GM21619 (cell line): ENCODE measurements around the gene EIF2A.
"Not testable (repeated sequence)": the region's sequence is repeated elsewhere in the genome, so short reads cannot be mapped to it uniquely, and the experiment has no call there.

Experiments
- ATAC-seq: cut with Tn5 transposase; IDR thresholded peaks from one replicate; pipeline ENCODE4 v1.9.1; 2021; ENCODE audit not compliant: unreplicated experiment

Gene EIF2A

DNA sequence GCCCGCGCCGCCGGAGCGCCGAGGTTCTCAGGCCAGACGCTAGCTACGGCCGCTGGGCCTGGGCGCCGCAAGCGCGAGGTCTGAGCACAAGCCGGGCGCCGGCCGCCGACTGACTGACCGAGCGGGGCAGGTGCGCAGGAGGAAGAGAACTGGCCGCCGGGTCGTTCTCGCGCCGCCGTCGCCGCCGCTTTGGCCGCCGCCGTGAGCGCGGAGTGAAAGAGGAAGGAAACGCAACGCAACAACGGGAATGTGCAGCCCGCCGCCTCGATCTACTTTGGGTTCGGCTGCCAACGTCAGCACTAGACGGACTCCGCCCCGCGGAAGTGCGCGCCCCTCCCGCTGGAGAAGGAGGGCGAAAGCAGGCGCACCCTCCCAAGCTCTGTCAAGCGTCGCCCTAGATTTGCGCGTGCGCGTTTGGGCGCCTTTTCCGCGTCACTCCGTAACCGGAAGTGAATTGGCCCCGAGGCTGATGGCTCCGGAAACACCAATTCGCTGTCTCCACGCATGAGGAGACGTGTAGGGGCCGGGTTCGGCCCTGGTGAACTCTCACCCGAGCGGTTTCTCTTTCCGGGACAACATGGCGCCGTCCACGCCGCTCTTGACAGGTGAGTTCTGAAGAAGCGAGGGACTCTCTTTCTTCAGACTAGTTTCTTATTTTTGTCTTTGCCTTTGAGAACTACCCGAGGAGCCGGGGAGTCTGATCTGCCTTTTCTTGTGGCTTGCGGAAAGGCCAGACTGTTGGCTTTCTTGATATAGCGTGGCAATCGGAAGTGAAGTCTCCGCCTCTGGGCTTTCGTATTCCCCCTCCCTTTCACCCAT lies at the start of gene EIF2A, which contains the start of gene SERP1:
Gene EIF2A (plus strand): TSS at position 562 of the 819 bp plus-strand sequence. CDS start 16 bp downstream, at position 578.
Gene SERP1 (minus strand): TSS at position 271 of the 819 bp plus-strand sequence. CDS start 361 bp downstream, outside the sequence.
- ATAC-seq: peak; percentile 90

- ATAC-seq: no peak
Measured at GRCh38 chr3:150497956-150498355, 48.6 kb upstream of the EIF2A start.

GRCh38 chr3:150500960-150501359 lies 45.6 kb upstream of the EIF2A start:
- not testable (repeated sequence) for ATAC-seq

DNA sequence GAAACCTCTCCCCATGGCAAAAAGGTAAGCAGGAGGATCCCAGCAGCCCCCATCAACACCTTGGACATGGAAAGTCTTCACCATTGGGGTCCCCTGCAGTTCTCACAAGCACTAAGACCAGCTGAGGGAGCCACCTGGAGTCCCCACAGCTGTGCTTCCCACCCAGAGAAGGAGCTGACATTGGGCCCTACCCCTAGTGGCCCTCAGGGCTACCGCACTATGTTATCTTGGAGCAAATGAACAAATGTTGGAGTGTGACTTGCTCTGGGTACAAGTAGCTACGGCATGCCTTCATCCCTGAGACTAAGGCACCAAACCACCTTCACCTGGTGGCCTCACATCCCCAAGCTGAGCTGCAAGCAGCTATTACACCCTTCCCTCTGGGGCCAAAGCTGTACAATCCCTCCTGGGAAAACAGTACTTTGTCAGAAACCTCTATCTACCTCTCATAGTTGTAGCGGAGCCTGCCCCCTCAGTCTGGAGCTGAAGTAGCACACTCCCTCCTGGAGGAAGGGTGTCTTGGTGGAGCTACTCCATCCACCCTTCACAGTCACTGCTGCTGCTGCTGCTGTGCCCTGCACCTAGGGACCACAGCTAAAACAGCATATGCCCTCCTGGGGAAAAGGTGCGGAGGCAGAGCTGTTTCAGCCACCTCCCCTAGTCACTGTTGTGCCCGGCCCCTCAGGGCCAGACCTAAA lies 43.0 kb upstream of the EIF2A start:
- ATAC-seq: no peak

GRCh38 chr3:150504483-150504882 lies 42.1 kb upstream of the EIF2A start:
- ATAC-seq: no peak

DNA sequence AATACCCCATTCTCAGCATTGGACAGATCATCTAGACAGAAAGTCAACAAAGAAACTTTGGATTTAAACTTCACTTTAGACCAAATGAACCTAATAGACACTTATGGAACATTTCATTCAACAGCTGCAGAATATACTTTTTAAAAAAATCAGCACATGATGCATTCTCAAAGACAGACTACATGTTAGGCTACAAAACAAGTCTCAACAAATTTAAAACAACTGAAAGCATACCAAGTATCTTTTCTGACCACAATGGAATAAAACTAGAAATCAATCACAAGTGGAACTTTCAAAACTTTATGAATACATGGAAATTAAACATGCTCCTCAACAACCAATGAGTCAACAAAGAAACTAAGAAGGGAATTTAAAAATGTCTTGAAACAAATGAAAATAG lies 38.2 kb upstream of the EIF2A start:
- no peak for ATAC-seq

- ATAC-seq: no peak
Measured at GRCh38 chr3:150509780-150510179, 36.8 kb upstream of the EIF2A start.

DNA sequence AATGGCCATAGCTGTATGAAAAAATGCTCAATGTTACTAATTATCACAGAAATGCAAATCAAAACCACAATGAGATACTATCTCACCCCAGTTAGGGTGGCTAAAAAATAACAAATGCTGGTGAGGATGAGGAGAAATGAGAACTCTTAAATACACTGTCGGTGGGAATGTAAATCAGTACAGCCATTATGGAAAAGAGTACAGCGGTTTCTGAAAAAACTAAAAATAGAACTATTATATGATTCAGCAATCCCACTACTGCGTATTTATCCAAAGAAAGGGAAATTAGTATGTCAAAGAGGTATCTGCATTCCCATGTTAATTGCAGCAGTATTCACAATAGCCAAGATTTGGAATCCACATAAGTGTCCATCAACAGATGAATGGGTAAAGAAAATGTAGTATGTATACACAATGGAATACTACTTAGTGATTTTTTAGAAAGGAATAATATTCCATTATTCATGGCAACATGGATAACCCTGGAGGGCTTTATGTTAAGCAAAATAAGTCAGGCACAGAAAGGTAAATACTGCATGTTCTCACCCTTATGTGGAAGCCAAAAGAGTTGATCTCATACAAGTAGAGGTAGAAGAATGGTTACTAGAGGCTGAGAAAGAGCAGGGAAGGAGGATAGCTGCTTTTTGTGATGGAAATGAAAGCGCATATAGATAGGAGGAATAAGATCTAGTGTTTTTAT lies 35.3 kb upstream of the EIF2A start:
- no peak for ATAC-seq

DNA sequence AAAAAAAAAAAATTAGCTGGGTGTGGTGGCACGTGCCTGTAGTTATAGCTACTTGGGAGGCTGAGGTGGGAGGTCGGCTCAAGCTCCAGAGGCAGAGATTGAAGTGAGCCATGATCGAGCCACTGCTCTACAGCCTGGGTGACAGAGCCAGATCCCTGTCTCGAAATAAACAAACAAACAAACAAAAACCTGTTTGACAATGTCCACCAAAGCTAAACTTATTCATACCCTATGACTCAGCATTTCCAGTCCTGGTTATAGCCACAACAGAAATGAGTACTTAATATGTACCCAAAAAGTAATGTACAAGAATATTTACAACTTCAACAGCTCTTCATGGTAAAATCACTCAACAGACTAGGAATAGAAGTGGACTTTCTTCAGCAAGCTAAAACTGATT lies 31.4 kb upstream of the EIF2A start:
- ATAC-seq: no peak

GRCh38 chr3:150519026-150519425 lies 27.6 kb upstream of the EIF2A start:
- no peak for ATAC-seq

GRCh38 chr3:150520408-150520807 lies 26.2 kb upstream of the EIF2A start:
- ATAC-seq: no peak

GRCh38 chr3:150521463-150521862 lies 25.1 kb upstream of the EIF2A start:
- no peak for ATAC-seq

- no peak for ATAC-seq
Measured at GRCh38 chr3:150523538-150523937, 23.0 kb upstream of the EIF2A start.

- ATAC-seq: no peak
Measured at GRCh38 chr3:150527464-150528255, 18.9 kb upstream of the EIF2A start.

DNA sequence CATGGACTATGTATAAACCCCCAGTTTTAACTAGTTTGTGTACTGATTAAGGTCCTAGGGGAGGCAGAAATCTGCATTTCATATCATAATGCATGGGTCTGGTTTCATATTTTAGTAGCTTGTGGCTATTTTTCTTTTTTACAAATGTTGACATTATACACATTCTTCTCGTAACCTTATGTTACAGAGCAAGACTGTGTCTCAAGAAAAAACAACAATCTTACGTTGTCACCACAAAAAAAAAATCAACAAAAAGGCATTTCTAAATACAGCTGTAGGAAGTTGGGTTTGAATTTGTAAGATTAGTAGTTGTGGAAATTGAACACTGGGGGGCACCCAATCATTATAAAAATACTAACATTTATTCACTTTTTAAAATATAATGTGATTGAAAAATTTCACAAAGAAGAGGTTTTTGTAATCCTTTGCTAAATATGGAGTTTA lies 18.2 kb upstream of the EIF2A start:
- no peak for ATAC-seq

GRCh38 chr3:150531775-150532174 lies 14.8 kb upstream of the EIF2A start:
- no peak for ATAC-seq

- no peak for ATAC-seq
Measured at GRCh38 chr3:150535204-150535603, 11.4 kb upstream of the EIF2A start.

GRCh38 chr3:150538324-150539208 lies 8.0 kb upstream of the EIF2A start:
- no peak for ATAC-seq

DNA sequence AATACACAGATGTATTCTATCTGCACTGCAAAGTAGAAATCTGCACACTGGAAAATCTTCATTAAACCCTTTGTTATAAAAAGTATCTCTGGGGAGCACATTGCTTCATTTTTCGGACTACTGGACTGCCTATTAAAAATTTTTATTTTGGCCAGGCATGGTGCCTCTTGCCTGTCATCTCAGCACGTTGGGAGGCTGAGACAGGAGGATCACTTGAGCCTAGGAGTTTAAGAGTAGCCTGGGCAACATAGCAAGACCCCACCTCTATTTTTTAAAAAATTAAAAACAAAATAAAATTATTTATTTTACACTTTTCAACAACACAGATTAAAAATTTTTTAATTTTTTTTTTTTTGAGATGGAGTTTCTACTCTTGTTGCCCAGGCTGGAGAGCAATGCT lies 6.3 kb upstream of the EIF2A start:
- no peak for ATAC-seq

- no peak for ATAC-seq
Measured at GRCh38 chr3:150540991-150541390, 5.6 kb upstream of the EIF2A start.
